ENCODE data around the gene TUBB1. TPM values are rescaled to one million over a fixed set of nuclear protein-coding genes. Genes with fewer than 3 reads are reported as not detected.
"Not testable (repeated sequence)": the region's sequence is repeated elsewhere in the genome, so short reads cannot be mapped to it uniquely, and the experiment has no call there.

The TUBB1 gene
- total and polyA plus RNA-seq, 3 donors from 2014 or later, result 0.25 to 1.3 (median 0.55) TPM

DNA sequence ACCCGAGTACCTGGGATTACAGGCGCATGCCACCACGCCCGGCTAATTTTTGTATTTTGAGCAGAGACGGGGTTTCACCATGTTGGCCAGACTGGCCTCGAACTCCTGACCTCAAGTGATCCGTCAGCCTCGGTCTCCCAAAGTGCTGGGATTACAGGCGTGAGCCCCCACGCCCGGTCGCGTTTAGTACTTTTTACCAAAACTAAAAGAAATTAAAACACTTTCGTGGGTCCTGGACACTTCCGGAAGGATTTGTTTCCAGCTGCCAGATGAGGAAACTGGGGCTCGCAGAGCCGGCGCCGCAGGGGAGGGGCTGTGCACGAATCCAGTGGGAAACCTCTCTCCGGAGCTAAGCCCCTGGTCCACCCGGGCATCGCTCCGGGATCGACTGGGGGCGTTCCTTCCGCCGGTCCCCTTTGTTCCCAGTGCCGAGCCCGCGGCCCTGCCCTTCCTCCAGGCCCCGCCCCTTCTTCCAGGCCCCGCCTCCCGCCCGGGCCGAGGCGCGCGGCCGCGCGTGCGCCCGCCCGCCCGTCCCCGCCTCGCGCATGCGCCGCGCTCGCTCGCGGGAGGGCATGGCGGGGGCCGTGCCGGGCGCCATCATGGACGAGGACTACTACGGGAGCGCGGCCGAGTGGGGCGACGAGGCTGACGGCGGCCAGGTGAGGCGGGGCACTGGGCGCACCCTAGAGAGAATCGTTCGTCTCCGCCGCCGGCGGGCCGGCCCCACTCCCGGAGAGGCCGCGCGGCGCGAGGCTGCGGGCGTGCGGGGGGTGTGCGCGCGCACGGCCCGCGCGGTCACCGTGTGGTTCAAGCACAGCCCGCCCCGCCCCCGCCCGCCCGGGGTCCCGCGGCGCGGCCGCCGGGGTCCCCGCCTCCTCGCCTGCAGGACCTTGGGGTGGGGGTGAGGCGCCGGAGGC lies 38.3 kb upstream of the TUBB1 start, which contains the start of gene NELFCD:
Gene NELFCD (plus strand): TSS at position 546 of the 917 bp plus-strand sequence. CDS start 54 bp downstream, at position 600.
- peak within 1 kb of the TSS; percentile 74 to 92 for H3K27ac ChIP-seq
- no peaks in the 10 kb centered on the region for H3K36me3 ChIP-seq (ENCODE audit: low read depth, missing control alignments)
- intact Hi-C loops (cut with DNase I; ENCODE audit: low total_unique reads), result loop anchor here (5.0 kb wide), 1 partner anchor 89 kb away; no protein-coding TSS in a partner anchor
- 24 to 32% methylated on average over 22 to 25 of the region's 109 CpGs for WGBS, 2 donors
- DNase-seq, result peak; percentile 88
- no peak for TF ChIP-seq POLR2A (IDR thresholded peaks at IDR 0.05)
- no peak for TF ChIP-seq CTCF (IDR thresholded peaks at IDR 0.05)
- H3K27me3 ChIP-seq, result no peaks in the 10 kb centered on the region
- no peaks in the 10 kb centered on the region for H3K9me3 ChIP-seq
- peaks cover 8% of the 10 kb centered on the region for H3K4me1 ChIP-seq
- peak within 1 kb of the TSS; percentile 67 to 74 for H3K4me3 ChIP-seq

DNA sequence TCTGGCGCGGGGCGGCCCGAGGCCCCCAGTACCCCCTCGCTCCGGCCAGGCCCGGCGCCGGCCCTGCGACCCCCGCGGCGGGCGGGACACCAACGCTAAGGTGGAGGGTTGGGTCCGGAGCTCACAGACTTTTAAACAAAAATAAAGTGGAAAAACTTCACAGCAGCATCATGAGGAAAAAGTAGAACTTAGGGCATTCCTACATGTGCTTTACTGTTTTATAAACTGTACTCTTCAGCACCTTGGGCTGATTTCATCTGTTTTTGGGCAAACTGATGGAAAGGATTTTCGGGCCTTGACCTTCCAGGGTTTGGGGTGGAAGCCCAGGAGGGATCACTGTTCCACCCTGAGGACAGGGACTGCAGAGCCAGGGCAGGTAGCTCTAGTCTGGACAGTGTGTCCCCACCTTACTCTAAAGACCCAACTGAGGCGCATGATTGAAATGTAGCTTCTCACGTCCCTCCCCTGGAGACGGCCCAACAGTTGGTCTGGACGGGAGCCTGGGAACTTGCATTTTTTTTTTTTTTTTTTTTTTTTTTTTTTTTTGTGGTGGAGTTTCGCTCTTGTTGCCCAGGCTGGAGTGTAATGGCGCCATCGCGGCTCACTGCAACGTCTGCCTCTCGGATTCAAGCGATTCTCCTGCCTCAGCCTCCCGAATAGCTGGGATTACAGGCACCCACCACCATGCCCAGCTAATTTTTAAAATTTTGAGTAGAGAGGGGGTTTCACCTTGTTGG lies 37.4 kb upstream of the TUBB1 start:
- no peaks in the 10 kb centered on the region for H3K36me3 ChIP-seq (ENCODE audit: low read depth, missing control alignments)
- 16 to 17% methylated on average over 24 to 28 of the region's 29 CpGs for WGBS, 2 donors
- no peaks in the 10 kb centered on the region for H3K27me3 ChIP-seq
- peak overlapping the region; percentile 67 to 74 for H3K4me3 ChIP-seq
- DNase-seq, result no peak
- no peak for TF ChIP-seq CTCF (IDR thresholded peaks at IDR 0.05)
- no peak for TF ChIP-seq POLR2A (IDR thresholded peaks at IDR 0.05)
- H3K4me1 ChIP-seq, result peaks cover 8% of the 10 kb centered on the region
- intact Hi-C loops (cut with DNase I; ENCODE audit: low total_unique reads), result loop anchor here (5.0 kb wide), 1 partner anchor 89 kb away; no protein-coding TSS in a partner anchor
- peak overlapping the region; percentile 59 to 92 for H3K27ac ChIP-seq
- no peaks in the 10 kb centered on the region for H3K9me3 ChIP-seq

DNA sequence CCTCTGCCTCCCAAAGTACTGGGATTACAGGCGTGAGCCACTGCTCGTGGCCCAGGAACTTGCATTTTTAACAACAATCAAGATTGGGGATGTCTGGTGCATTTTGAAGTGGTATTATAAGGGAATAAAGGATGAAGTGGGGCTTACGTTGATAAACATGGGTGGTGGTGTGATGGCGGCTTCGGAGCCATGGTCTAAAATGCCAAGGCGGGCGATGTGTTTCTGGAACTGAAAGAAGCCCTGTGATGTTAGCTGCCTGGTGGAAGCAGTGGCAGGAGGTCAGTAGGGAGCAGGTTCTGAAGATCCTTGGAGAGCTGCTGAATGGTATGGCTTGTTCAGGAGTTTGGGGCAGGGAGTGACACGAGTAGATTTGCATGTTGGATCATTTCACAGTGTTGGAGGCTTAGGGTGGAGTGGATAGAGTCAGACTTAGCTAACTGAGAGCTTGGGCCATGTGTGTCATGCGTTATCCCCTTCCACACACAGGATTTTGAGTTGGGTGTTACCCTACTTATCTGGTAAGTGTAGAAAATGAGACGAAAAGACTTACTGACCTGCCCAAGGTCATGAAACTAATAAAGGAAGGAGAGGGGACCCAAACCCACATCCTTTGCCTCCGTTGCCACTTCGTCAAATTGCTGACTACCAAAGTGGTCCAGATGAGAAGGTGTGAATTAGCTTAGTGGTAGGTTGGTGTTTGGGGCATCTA lies 36.7 kb upstream of the TUBB1 start:
- Histone ChIP-seq H3K27me3 (no peaks in the 10 kb centered on the region), H3K4me3 (peak overlapping the region in 1 of 2 donors; percentile 67), H3K9me3 (no peaks in the 10 kb centered on the region), H3K4me1 (peaks cover 8% of the 10 kb centered on the region), H3K27ac (no peak overlapping the region), H3K36me3 (ENCODE audit: low read depth, missing control alignments) (no peaks in the 10 kb centered on the region)
- TF ChIP-seq POLR2A (IDR thresholded peaks at IDR 0.05) (no peak), CTCF (IDR thresholded peaks at IDR 0.05) (no peak)
- 66 to 74% methylated on average over 12 of the region's 12 CpGs for WGBS, 2 donors
- intact Hi-C loops (cut with DNase I; ENCODE audit: low total_unique reads), result loop anchor here (5.0 kb wide), 1 partner anchor 90 kb away; no protein-coding TSS in a partner anchor
- DNase-seq, result no peak

GRCh38 chr20:58983115-58983468 lies 36.1 kb upstream of the TUBB1 start:
- H3K27ac ChIP-seq; H3K9me3 ChIP-seq; H3K4me3 ChIP-seq; H3K4me1 ChIP-seq; H3K27me3 ChIP-seq; H3K36me3 ChIP-seq (ENCODE audit: low read depth, missing control alignments); DNase-seq: not testable (repeated sequence)
- intact Hi-C loops (cut with DNase I; ENCODE audit: low total_unique reads), result loop anchor here (5.0 kb wide), 1 partner anchor 91 kb away; no protein-coding TSS in a partner anchor
- WGBS, 2 donors, result 90 to 96% methylated on average over 12 of the region's 12 CpGs

Measured in testis (tissue), 3 donors.